HEK293 (cell line): Measurements from ENCODE around the gene IGFBP4.
A peak's percentile ranks its signal among the peaks of the same experiment; 100 is the strongest.

Experiments
- GLIS2 ChIP-seq: fragments of 450-650 bp; formaldehyde crosslinking; IDR thresholded peaks from 2 replicates; pipeline ENCODE4 v1.5.1; 2016; ENCODE audit warnings: missing biosample characterization, missing genetic modification characterization
- KLF16 ChIP-seq: fragments of 450-650 bp; formaldehyde crosslinking; IDR thresholded peaks from 2 replicates; pipeline ENCODE4 v1.5.1; 2017; ENCODE audit warnings: missing biosample characterization, missing genetic modification characterization
- KLF17 ChIP-seq: fragments of 450-650 bp; formaldehyde crosslinking; IDR thresholded peaks from 2 replicates; pipeline ENCODE4 v1.5.1; 2016; ENCODE audit warnings: missing biosample characterization, missing genetic modification characterization
- SP3 ChIP-seq: fragments of 450-650 bp; formaldehyde crosslinking; IDR thresholded peaks from 2 replicates; pipeline ENCODE4 v1.5.1; 2016; ENCODE audit warnings: missing biosample characterization, missing genetic modification characterization
- TSHZ1 ChIP-seq: fragments of 450-650 bp; formaldehyde crosslinking; IDR thresholded peaks from 2 replicates; pipeline ENCODE4 v1.5.1; 2016; ENCODE audit warnings: missing biosample characterization, missing genetic modification characterization, borderline replicate concordance
- WT1 ChIP-seq: fragments of 450-650 bp; formaldehyde crosslinking; IDR thresholded peaks from 2 replicates; pipeline ENCODE4 v1.5.1; 2016; ENCODE audit warnings: missing biosample characterization, missing genetic modification characterization
- ZBTB7A ChIP-seq: fragments of 450-650 bp; formaldehyde crosslinking; IDR thresholded peaks from 2 replicates; pipeline ENCODE4 v1.5.1; 2016; ENCODE audit warnings: low read depth, missing biosample characterization, missing genetic modification characterization
- ZFP3 ChIP-seq: fragments of 450-650 bp; formaldehyde crosslinking; IDR thresholded peaks from 2 replicates; pipeline ENCODE4 v1.5.1; 2016; ENCODE audit warnings: low read depth, missing biosample characterization, missing genetic modification characterization
- ZFP37 ChIP-seq: fragments of 450-650 bp; formaldehyde crosslinking; IDR thresholded peaks from 2 replicates; pipeline ENCODE4 v1.5.1; 2016; ENCODE audit warnings: missing biosample characterization, missing genetic modification characterization
- ZIC2 ChIP-seq: fragments of 450-650 bp; formaldehyde crosslinking; IDR thresholded peaks from 2 replicates; pipeline ENCODE4 v1.5.1; 2016; ENCODE audit warnings: missing biosample characterization, missing genetic modification characterization
- ZNF510 ChIP-seq: fragments of 450-650 bp; formaldehyde crosslinking; IDR thresholded peaks from 2 replicates; pipeline ENCODE4 v1.5.1; 2018; ENCODE audit warnings: mild to moderate bottlenecking, missing genetic modification characterization, missing biosample characterization; ENCODE audit not compliant: insufficient replicate concordance
- ZNF629 ChIP-seq: fragments of 450-650 bp; formaldehyde crosslinking; IDR thresholded peaks from 2 replicates; pipeline ENCODE4 v1.5.1; 2017; ENCODE audit warnings: missing biosample characterization, missing genetic modification characterization
- ZSCAN16 ChIP-seq: fragments of 450-650 bp; formaldehyde crosslinking; IDR thresholded peaks from 2 replicates; pipeline ENCODE4 v1.5.1; 2016; ENCODE audit warnings: missing biosample characterization, missing genetic modification characterization
- TF ChIP-seq, protein P1 (sequence below): fragments of 450-650 bp; formaldehyde crosslinking; IDR thresholded peaks from 2 replicates; pipeline ENCODE4 v1.5.1; 2017; ENCODE audit warnings: missing biosample characterization, missing genetic modification characterization
- TF ChIP-seq, protein P2 (sequence below): fragments of 450-650 bp; formaldehyde crosslinking; IDR thresholded peaks from 2 replicates; pipeline ENCODE4 v1.5.1; 2016; ENCODE audit warnings: missing biosample characterization, missing genetic modification characterization
- TF ChIP-seq, protein P3 (sequence below): fragments of 450-650 bp; formaldehyde crosslinking; IDR thresholded peaks from 2 replicates; pipeline ENCODE4 v1.5.1; 2016; ENCODE audit warnings: missing biosample characterization, missing genetic modification characterization
- TF ChIP-seq, protein P4 (sequence below): fragments of 450-650 bp; formaldehyde crosslinking; optimal IDR thresholded peaks from 2 replicates; pipeline ENCODE3; 2016; ENCODE audit warnings: missing biosample characterization, mild to moderate bottlenecking, missing genetic modification characterization

The IGFBP4 gene

DNA sequence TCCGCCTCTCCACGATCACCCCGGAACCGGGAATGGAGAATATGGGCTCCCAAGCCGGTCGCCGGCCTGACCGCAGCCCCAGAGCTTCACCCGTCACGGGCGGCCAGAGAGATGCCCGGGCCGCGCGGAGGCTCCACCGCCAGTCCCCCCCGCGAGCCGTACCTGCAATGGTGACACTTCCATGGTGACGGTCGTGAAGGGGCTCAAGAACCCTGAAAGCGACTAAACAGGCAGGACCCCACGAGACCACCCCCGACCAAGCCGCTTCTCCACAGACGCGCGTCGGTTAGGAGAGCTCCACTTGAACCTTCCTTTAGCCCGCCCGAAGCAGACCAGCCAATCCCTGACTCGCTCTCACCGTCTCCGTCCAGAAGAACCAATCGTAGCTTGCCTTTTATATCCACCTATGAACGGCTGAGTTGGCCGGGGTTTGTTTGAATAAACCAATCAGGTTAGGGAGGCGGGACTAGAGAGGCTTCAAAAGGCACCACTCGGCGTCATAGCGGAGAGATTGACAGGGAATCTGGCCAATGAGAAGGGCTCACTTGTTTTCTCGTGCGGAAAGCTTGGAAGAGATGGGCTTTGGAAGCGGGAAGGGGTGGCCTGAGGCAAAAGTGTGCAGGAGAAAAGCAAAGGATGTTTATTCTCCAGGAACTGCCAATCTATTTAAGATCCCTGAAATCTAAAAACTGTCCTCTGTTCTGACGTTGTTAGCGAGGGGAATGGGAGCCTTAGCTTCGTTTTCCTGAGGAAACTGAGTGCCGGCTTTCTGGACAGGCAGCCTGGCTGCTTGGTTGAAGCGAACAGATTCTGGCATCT, 25.4 kb upstream of the IGFBP4 start, which contains the start of gene TOP2A (continued):
- TF ChIP-seq ZBTB7A: peak; percentile 28; the same call in 1 of the 2 replicates
- no peak for TF ChIP-seq ZNF510
- no peak for TF ChIP-seq TSHZ1 (tag by site-specific recombination)
- TF ChIP-seq, protein P1, sequence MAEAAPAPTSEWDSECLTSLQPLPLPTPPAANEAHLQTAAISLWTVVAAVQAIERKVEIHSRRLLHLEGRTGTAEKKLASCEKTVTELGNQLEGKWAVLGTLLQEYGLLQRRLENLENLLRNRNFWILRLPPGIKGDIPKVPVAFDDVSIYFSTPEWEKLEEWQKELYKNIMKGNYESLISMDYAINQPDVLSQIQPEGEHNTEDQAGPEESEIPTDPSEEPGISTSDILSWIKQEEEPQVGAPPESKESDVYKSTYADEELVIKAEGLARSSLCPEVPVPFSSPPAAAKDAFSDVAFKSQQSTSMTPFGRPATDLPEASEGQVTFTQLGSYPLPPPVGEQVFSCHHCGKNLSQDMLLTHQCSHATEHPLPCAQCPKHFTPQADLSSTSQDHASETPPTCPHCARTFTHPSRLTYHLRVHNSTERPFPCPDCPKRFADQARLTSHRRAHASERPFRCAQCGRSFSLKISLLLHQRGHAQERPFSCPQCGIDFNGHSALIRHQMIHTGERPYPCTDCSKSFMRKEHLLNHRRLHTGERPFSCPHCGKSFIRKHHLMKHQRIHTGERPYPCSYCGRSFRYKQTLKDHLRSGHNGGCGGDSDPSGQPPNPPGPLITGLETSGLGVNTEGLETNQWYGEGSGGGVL: no peak
- peak; percentile 41 for TF ChIP-seq ZIC2 (tag by site-specific recombination)
- TF ChIP-seq ZNF629: peak; percentile 31
- peak; percentile 7; the same call in 1 of the 2 replicates for TF ChIP-seq ZFP37 (tag by site-specific recombination)
- no peak for TF ChIP-seq ZFP3 (tag by site-specific recombination)
- peak; percentile 28; the same call in 1 of the 2 replicates for TF ChIP-seq KLF16 (tag by site-specific recombination)
- TF ChIP-seq, protein P2, sequence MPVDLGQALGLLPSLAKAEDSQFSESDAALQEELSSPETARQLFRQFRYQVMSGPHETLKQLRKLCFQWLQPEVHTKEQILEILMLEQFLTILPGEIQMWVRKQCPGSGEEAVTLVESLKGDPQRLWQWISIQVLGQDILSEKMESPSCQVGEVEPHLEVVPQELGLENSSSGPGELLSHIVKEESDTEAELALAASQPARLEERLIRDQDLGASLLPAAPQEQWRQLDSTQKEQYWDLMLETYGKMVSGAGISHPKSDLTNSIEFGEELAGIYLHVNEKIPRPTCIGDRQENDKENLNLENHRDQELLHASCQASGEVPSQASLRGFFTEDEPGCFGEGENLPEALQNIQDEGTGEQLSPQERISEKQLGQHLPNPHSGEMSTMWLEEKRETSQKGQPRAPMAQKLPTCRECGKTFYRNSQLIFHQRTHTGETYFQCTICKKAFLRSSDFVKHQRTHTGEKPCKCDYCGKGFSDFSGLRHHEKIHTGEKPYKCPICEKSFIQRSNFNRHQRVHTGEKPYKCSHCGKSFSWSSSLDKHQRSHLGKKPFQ (tag by site-specific recombination): no peak
- TF ChIP-seq KLF17 (tag by site-specific recombination): 0 out of 2 replicates have a peak, but pooled peaks have one; percentile 20
- peak; percentile 81 for TF ChIP-seq SP3 (tag by site-specific recombination)
- TF ChIP-seq, protein P3, sequence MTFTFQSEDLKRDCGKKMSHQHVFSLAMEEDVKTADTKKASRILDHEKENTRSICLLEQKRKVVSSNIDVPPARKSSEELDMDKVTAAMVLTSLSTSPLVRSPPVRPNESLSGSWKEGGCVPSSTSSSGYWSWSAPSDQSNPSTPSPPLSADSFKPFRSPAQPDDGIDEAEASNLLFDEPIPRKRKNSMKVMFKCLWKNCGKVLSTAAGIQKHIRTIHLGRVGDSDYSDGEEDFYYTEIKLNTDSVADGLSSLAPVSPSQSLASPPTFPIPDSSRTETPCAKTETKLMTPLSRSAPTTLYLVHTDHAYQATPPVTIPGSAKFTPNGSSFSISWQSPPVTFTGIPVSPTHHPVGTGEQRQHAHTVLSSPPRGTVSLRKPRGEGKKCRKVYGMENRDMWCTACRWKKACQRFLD (tag by site-specific recombination): peak; percentile 73; the same call in 1 of the 2 replicates
- peak; percentile 57; the same call in 1 of the 2 replicates for TF ChIP-seq WT1 (tag by site-specific recombination)
- TF ChIP-seq GLIS2 (tag by site-specific recombination): peak; percentile 72
- TF ChIP-seq, protein P4, sequence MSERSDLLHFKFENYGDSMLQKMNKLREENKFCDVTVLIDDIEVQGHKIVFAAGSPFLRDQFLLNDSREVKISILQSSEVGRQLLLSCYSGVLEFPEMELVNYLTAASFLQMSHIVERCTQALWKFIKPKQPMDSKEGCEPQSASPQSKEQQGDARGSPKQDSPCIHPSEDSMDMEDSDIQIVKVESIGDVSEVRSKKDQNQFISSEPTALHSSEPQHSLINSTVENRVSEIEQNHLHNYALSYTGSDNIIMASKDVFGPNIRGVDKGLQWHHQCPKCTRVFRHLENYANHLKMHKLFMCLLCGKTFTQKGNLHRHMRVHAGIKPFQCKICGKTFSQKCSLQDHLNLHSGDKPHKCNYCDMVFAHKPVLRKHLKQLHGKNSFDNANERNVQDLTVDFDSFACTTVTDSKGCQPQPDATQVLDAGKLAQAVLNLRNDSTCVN: peak; percentile 45
- TF ChIP-seq ZSCAN16 (tag by site-specific recombination): no peak
- TF ChIP-seq, all 188 proteins: peak for 48
